ENCODE data around the gene POLD4. TPM values are rescaled to one million over a fixed set of nuclear protein-coding genes. Genes with fewer than 3 reads are reported as not detected.
A peak's percentile ranks its signal among the peaks of the same experiment; 100 is the strongest.

Gene POLD4
- total and polyA plus RNA-seq, 2 experiments from 2014 or later = 109 to 121 TPM

DNA sequence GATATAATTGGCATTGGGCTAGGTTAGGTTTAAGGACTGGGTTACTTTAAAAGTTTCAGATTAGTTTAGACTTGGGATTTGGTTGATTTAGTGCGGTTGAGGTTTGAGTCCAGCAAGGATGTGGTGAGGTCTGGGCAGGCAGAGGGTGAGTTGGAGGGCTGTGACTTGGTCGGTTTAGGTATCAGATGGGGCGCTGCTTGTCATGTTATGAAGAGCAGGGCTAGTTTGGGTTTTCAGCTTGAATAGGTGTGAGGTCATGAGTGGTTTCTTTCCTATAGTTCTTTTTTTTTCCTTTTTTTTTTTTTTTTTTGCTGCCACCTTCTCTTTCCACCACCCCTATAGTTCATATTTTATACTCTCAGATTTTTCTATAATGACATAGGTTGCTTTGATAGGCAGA, 15.3 kb upstream of the POLD4 start:
- Histone ChIP-seq H4K20me1 (ENCODE audit: insufficient read depth) (peaks cover 23% of the 10 kb centered on the region), H3K9ac (0 out of 2 replicates have a peak overlapping the region, but pooled peaks have one; percentile 100), H3K27ac (peak overlapping the region; percentile 98), H3K4me3 (no peak overlapping the region), H3F3A (ENCODE audit: insufficient read depth) (peaks cover 36% of the 10 kb centered on the region), H3K9me2 (ENCODE audit: insufficient read depth) (no peaks in the 10 kb centered on the region), H3K79me2 (ENCODE audit: insufficient read depth) (peaks cover 92% of the 10 kb centered on the region), H3K4me1 (ENCODE audit: insufficient read depth) (peaks cover 55% of the 10 kb centered on the region), H3K36me3 (ENCODE audit: low read depth) (peaks cover 16% of the 10 kb centered on the region; the same call in 1 of the 2 replicates), H2AFZ (no peak overlapping the region), H3K9me3 (ENCODE audit: low read depth) (no peaks in the 10 kb centered on the region), H3K27me3 (replicated peaks; ENCODE audit: insufficient read depth) (no peaks in the 10 kb centered on the region), H3K4me2 (ENCODE audit: unreplicated experiment) (no peak overlapping the region)
- peak; percentile 27 for DNase-seq
- in situ Hi-C loops (cut with MboI) = no loop called here
- TF ChIP-seq EZH2 (IDR thresholded peaks at IDR 0.05; ENCODE audit: insufficient read depth, poor library complexity, severe bottlenecking) (no peak), EZH2phosphoT487 (IDR thresholded peaks at IDR 0.05; ENCODE audit: insufficient read depth, low read depth) (no peak)
- 83 to 86% methylated on average over 3 of the region's 3 CpGs for WGBS, 2 experiments (ENCODE audit: low coverage in 1 of 2, low lambda C conversion rate in 2 of 2, missing lambda C conversion rate in 2 of 2)

DNA sequence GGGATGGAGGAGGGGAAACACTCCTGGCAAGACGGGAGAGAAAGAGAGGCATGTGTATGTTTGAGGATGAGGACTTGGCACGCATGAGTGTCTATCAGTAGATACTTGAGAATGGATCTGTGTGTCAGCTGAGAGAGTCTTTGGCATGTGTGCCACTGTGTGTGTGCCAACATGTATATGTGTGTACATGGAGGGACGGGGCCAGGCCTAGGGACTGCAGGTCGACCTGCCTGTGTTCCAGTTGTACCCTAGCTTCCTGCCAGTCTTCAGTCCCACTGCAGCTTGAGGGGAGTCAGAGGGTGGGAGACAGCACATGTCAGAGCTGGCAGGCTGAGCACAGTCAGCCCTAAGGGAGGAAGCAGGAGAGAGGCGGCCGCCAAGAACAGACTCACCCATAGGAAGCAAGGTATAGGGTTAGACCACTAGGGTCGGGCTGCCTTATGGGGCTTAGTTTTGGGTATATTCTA, 14.4 kb upstream of the POLD4 start:
- Histone ChIP-seq H3K79me2 (ENCODE audit: insufficient read depth) (peaks cover 96% of the 10 kb centered on the region), H3K36me3 (ENCODE audit: low read depth) (peaks cover 16% of the 10 kb centered on the region; the same call in 1 of the 2 replicates), H3K4me3 (peak overlapping the region; percentile 21; the same call in 1 of the 2 replicates), H3K27ac (peak overlapping the region; percentile 98; the same call in 1 of the 2 replicates), H3K9ac (no peak overlapping the region), H3K9me2 (ENCODE audit: insufficient read depth) (no peaks in the 10 kb centered on the region), H4K20me1 (ENCODE audit: insufficient read depth) (peaks cover 23% of the 10 kb centered on the region), H3K27me3 (replicated peaks; ENCODE audit: insufficient read depth) (no peaks in the 10 kb centered on the region), H3K4me1 (ENCODE audit: insufficient read depth) (peaks cover 55% of the 10 kb centered on the region), H2AFZ (no peak overlapping the region), H3F3A (ENCODE audit: insufficient read depth) (peaks cover 42% of the 10 kb centered on the region), H3K4me2 (ENCODE audit: unreplicated experiment) (peak overlapping the region; percentile 69), H3K9me3 (ENCODE audit: low read depth) (no peaks in the 10 kb centered on the region)
- TF ChIP-seq EZH2 (IDR thresholded peaks at IDR 0.05; ENCODE audit: insufficient read depth, poor library complexity, severe bottlenecking) (no peak), EZH2phosphoT487 (IDR thresholded peaks at IDR 0.05; ENCODE audit: insufficient read depth, low read depth) (no peak)
- 81 to 87% methylated on average over 5 to 7 of the region's 7 CpGs for WGBS, 2 experiments (ENCODE audit: low coverage in 1 of 2, low lambda C conversion rate in 2 of 2, missing lambda C conversion rate in 2 of 2)
- DNase-seq = peak; percentile 25
- in situ Hi-C loops (cut with MboI) = no loop called here

- Histone ChIP-seq H3K36me3 (ENCODE audit: low read depth) (peaks cover 19% of the 10 kb centered on the region; the same call in 1 of the 2 replicates), H3F3A (ENCODE audit: insufficient read depth) (peaks cover 49% of the 10 kb centered on the region), H4K20me1 (ENCODE audit: insufficient read depth) (peaks cover 23% of the 10 kb centered on the region), H3K9me2 (ENCODE audit: insufficient read depth) (no peaks in the 10 kb centered on the region), H3K9ac (peak overlapping the region; percentile 62), H3K9me3 (ENCODE audit: low read depth) (no peaks in the 10 kb centered on the region), H2AFZ (no peak overlapping the region), H3K4me3 (peak overlapping the region; percentile 36), H3K27me3 (replicated peaks; ENCODE audit: insufficient read depth) (no peaks in the 10 kb centered on the region), H3K4me1 (ENCODE audit: insufficient read depth) (peaks cover 55% of the 10 kb centered on the region), H3K27ac (peak overlapping the region; percentile 62), H3K4me2 (ENCODE audit: unreplicated experiment) (peak overlapping the region; percentile 69), H3K79me2 (ENCODE audit: insufficient read depth) (peaks cover 100% of the 10 kb centered on the region)
- TF ChIP-seq EZH2phosphoT487 (IDR thresholded peaks at IDR 0.05; ENCODE audit: insufficient read depth, low read depth) = no peak
- no peak for TF ChIP-seq EZH2 (IDR thresholded peaks at IDR 0.05; ENCODE audit: insufficient read depth, poor library complexity, severe bottlenecking)
- in situ Hi-C loops (cut with MboI) = no loop called here
- 52 to 59% methylated on average over 19 to 25 of the region's 25 CpGs for WGBS, 2 experiments (ENCODE audit: low coverage in 1 of 2, low lambda C conversion rate in 2 of 2, missing lambda C conversion rate in 2 of 2)
- peak; percentile 40 for DNase-seq
Measured at GRCh38 chr11:67366961-67367760, 13.8 kb upstream of the POLD4 start.

DNA sequence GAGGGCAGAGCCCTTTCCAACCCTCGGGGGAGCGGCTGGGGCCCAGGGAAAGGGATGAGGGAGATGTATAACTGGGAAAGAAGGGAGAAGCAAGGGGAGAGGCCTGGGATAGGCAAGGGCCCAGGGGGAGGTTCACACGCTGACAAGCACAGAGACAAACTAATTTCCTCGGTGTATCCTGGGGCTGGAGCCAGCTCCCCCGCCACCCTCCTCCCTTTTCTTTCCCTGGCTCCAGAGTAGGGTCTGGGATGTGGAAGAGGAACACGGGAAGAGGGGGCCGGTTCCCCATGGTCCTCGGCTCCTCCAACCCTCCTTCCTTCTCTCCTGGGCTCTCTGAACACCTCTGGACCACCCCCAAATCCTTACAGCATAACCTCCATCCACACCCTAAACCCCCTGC, 13.2 kb upstream of the POLD4 start:
- Histone ChIP-seq H3K4me3 (peak overlapping the region; percentile 36), H3K9ac (peak overlapping the region; percentile 62), H3K36me3 (ENCODE audit: low read depth) (peaks cover 19% of the 10 kb centered on the region; the same call in 1 of the 2 replicates), H3K79me2 (ENCODE audit: insufficient read depth) (peaks cover 100% of the 10 kb centered on the region), H3K27ac (peak overlapping the region; percentile 62), H3K9me2 (ENCODE audit: insufficient read depth) (no peaks in the 10 kb centered on the region), H3K27me3 (replicated peaks; ENCODE audit: insufficient read depth) (no peaks in the 10 kb centered on the region), H3F3A (ENCODE audit: insufficient read depth) (peaks cover 55% of the 10 kb centered on the region), H3K4me1 (ENCODE audit: insufficient read depth) (peaks cover 55% of the 10 kb centered on the region), H3K4me2 (ENCODE audit: unreplicated experiment) (peak overlapping the region; percentile 69), H4K20me1 (ENCODE audit: insufficient read depth) (peaks cover 23% of the 10 kb centered on the region), H3K9me3 (ENCODE audit: low read depth) (no peaks in the 10 kb centered on the region), H2AFZ (no peak overlapping the region)
- WGBS, 2 experiments (ENCODE audit: low coverage in 1 of 2, low lambda C conversion rate in 2 of 2, missing lambda C conversion rate in 2 of 2) = 38 to 53% methylated on average over 3 to 8 of the region's 8 CpGs
- DNase-seq = peak; percentile 41
- in situ Hi-C loops (cut with MboI) = no loop called here
- TF ChIP-seq EZH2 (IDR thresholded peaks at IDR 0.05; ENCODE audit: insufficient read depth, poor library complexity, severe bottlenecking) = no peak
- TF ChIP-seq EZH2phosphoT487 (IDR thresholded peaks at IDR 0.05; ENCODE audit: insufficient read depth, low read depth) = no peak

Measured in GM23248 (cell line).